ENCODE results near the gene DOLK.

The DOLK gene

DNA sequence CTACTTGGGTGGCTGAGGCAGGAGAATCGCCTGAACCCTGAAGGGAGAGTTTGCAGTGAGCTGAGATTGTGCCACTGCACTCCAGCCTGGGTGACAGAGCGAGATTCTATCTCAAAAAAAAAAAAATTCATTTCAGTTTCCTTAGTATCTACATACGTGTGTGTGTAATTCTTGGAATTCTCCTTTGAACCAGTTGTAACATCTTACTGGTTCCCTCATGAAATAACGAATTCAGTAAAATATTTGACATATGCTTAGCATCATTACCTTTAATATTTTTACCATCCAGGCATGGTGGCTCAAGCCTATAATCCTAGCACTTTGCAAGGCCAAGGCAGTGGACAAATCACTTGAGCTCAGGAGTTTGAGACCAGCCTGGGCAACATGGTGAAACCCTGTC lies 17.8 kb downstream of the DOLK start:
- no peak for DNase-seq

DNA sequence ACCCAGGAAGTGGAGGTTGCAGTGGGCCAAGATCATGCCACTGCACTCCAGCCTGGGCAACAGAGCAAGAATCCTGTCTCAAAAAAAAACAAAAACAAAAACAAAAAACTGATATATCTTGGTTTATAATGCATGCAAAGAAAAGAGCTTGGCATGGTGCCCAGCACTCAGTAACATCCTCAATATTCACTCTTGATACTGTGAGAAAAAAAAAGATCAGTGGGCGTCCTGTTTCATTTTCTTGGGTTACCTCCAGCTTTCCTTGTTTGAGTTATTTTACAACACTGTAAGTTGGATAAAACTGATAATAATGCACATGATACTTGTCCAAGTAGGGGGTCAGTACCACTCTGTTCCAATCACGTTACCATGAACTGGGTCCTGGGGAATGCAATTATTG lies 18.8 kb downstream of the DOLK start:
- DNase-seq: no peak

DNA sequence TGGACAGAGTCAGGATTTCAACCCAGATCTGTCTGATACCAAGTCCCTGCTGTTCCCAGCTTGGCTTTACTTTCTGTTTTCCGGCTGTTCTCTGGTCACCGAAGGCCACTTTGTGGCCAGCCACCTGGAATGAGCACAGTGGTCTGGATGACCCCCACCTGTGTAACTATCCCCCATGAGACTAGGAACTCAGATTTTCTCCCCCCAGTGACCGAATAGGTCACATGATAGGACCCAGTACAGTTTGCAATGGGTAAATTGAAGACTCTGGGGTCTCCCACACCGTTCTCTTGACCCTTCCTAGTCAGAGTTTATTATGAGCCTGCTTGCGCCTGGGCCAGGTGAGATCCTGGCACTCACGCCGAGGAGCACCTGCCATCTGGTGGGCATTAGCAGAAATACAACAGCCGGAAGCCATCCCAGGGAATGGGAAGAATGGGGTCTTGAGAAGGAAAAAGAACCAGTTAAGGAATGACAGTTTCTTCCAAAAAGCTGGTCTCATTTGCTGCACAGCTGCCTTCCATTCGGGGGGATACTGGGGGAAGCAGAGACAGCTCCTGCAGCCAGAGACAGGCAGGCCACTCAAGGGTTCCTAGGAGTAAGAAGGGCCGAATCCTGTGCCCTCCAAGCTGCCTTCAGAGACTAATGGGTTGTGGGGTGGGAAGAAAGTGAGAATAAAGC lies 19.5 kb downstream of the DOLK start:
- DNase-seq: no peak

DNA sequence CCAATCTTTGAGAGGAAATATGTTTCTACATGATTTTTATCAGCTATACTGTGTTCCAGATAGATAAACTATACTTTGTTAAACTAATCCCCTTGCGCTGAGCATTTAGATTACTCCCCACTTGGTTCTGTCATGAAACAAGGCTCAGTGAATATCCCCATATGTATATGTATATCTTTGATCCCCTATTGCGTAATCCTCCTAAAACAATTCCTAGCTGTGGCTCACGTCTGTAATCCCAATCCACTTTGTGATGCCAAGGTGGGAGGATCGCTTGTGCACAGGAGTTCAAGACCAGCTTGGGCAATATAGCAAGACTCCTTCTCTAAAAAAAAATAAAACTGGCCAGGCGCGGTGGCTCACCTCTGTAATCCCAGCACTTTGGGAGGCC lies 23.9 kb downstream of the DOLK start:
- no peak for DNase-seq

DNA sequence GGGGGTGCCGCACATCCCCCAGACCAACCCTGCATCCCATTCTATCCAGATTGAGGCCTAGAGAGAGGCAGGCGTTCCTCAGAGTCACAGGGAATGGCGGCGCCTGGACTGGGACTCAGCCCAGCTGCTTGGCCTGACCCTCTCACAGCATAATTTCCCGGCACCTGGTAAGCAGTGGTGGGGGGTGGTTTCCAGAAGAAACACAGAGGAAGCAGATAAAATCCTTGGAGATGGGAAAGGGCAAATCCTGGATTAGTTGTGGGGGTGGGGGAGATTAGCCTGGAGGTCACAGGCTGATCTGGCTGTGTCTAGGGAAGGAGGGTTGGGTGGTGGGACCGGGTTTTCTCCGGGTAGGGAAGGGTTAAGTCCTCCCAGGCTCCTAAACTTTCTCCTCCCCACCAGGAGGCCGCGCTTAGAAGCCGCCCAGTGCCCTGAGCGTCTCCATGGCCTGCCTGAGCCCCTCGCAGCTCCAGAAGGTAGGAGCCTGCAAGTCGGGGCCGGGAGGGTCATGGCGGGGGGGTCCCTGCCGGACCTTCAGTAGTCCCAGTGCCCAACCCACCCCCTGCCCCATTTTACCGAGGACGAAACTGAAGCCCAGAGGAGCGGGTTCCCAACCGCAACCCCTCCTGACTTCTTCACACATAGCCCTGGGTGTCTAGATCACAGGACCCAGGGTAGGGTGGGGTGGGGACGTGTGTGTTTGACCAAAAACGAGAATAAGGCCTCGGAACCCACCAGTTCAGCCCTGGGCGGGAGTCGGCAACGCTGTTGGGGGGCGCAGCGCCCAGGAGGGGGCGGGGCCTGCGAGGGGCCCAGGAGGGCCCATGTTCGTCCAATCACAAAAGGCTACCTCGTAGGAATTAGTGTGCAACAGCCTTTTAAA lies 25.3 kb downstream of the DOLK start:
- no peak for DNase-seq

DNA sequence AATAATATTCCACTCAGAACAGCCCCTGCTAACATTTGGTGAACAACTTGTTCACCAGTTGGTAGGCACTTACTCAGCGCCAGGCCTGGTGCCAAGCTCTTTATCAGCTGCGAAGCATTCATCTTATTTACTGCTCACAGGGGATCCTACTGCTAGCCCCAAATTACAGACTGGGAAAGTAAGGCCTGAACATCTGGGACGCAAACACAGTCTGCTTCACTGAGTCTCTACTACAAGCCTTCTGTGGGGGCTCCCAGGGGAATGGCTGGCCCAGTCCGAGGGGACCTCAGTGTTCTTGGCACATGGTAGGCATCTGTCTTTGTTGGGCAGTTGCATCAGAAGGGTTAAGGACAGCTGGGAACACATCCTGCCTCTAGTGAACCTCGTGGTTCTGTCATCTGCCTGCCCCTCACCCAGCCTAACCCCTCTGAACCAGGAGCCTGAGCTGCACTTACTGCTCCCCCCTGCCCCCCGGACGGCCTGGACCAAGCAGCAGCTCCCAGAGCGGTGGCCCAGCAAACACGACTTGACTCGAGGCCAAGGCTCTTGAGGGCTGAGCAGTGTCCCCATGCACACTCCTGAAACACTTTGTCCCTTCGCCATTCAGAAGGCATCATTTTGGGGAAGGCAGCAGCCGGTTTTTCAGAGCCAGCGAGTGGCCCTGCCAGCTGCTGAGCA lies 26.9 kb downstream of the DOLK start, which contains the start of gene PHYHD1:
TSS of gene PHYHD1 (plus strand) at position 602 of the 678 bp plus-strand sequence. CDS start 1,342 bp downstream, outside the sequence.
- no peak for DNase-seq

DNA sequence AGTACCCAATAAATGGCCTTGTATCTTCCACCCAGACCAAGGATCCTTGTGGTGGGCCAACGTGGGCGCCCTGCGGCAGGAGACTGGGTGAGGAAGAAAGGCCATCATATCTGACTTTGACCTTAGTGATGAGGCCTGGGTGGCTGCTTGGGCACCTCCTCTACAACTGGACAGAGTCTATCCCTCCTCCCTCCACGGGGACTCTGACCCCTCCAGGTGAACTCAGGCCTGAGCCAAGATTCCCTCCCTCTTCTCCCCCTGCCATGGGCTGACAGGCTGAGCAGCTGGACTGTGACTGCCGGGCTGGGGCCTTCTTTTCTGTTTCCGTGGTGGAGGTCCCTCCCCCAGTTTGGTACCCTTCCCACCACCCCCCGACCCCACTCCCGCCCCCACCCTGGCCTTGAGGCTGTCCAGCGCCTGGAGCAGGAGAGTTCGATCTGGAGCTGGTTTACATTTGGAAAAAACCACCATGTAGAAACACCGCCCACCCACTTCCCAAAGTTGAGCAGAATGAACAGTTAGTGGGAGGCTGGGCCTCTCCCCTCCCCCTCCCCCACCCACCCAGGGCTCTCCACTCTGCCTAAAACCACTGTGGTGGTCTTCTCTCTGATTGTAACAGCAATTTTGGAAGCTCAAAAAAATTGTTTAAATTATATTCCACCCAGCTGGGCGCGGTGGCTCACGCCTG lies 27.9 kb downstream of the DOLK start:
- no peak for DNase-seq

DNA sequence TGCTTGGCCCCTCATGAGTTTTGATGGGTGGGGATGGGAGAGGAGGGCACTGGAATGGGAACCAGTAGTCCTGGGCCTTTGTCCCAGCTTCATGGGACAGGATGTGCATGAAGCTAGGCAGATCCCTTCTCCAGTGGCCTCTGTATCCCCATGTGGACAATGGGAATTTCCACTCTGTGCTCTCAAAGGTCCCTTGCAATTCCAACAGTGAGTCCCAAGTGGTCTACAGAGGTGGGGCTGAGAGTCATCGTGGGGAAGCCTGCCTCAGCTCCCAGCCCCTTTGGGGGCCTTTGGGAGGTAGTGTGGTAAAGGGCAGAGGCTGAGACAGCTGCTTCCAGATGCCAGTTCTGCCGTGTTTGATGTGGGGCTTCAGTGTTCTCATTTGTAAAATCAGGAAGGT lies 28.5 kb downstream of the DOLK start:
- no peak for DNase-seq

DNA sequence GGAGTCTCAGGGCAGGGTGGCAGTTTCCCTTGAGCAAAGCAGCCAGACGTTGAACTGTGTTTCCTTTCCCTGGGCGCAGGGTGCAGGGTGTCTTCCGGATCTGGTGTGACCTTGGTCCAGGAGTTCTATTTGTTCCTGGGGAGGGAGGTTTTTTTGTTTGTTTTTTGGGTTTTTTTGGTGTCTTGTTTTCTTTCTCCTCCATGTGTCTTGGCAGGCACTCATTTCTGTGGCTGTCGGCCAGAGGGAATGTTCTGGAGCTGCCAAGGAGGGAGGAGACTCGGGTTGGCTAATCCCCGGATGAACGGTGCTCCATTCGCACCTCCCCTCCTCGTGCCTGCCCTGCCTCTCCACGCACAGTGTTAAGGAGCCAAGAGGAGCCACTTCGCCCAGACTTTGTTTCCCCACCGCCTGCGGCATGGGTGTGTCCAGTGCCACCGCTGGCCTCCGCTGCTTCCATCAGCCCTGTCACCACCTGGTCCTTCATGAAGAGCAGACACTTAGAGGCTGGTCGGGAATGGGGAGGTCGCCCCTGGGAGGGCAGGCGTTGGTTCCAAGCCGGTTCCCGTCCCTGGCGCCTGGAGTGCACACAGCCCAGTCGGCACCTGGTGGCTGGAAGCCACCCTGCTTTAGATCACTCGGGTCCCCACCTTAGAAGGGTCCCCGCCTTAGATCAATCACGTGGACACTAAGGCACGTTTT lies 30.1 kb downstream of the DOLK start:
- DNase-seq: no peak

DNA sequence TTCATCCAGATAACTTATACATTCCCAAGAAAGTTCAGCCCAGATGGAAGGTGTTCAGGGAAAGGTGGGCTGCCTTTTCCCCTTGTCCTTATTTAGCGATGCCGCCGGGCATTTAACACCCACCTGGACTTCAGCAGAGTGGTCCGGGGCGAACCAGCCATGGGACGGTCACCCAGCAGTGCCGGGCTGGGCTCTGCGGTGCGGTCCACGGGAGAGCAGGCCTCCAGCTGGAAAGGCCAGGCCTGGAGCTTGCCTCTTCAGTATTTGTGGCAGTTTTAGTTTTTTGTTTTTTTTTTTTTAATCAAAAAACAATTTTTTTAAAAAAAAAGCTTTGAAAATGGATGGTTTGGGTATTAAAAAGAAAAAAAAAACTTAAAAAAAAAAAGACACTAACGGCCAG lies 30.7 kb downstream of the DOLK start:
- no peak for DNase-seq

DNA sequence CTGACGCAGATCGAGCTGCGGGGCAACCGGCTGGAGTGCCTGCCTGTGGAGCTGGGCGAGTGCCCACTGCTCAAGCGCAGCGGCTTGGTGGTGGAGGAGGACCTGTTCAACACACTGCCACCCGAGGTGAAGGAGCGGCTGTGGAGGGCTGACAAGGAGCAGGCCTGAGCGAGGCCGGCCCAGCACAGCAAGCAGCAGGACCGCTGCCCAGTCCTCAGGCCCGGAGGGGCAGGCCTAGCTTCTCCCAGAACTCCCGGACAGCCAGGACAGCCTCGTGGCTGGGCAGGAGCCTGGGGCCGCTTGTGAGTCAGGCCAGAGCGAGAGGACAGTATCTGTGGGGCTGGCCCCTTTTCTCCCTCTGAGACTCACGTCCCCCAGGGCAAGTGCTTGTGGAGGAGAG lies 31.2 kb downstream of the DOLK start:
- DNase-seq: no peak

DNA sequence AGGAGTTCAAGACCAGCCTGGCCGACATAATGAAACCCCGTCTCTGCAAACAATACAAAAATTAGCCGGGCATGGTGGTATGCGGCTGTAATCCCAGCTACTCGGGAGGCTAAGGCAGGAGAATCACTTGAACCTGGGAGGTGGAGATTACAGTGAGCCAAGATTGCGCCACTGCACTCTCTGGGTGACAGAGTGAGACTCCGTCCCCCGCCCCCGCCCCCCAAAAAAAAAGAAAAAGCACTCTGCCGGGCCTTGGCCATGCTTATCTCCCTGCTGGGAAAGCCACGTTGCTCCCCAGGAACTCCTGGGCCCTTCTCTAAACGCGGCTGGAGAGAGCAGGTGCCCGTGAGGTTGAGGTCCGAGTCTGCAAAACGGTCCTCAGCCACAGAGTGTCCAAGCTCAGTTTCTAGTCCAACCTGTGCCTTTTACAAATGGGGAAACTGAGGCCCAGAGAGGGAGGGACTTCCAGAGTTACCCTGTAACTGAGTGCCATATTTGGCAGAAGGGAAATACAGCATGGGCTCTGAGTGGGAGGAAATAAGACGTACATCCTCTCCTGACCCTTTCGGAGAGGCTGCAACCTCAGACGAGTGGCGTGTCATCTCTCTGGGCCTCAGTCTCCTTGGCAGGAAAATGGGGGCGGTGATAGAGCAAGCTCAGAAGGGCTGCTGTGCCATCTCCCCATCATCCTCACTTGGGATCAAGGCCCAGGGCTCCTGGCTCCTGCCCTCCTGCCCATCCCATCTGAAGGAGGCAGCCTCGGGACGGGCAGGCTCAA lies 33.2 kb downstream of the DOLK start:
- DNase-seq: no peak

DNA sequence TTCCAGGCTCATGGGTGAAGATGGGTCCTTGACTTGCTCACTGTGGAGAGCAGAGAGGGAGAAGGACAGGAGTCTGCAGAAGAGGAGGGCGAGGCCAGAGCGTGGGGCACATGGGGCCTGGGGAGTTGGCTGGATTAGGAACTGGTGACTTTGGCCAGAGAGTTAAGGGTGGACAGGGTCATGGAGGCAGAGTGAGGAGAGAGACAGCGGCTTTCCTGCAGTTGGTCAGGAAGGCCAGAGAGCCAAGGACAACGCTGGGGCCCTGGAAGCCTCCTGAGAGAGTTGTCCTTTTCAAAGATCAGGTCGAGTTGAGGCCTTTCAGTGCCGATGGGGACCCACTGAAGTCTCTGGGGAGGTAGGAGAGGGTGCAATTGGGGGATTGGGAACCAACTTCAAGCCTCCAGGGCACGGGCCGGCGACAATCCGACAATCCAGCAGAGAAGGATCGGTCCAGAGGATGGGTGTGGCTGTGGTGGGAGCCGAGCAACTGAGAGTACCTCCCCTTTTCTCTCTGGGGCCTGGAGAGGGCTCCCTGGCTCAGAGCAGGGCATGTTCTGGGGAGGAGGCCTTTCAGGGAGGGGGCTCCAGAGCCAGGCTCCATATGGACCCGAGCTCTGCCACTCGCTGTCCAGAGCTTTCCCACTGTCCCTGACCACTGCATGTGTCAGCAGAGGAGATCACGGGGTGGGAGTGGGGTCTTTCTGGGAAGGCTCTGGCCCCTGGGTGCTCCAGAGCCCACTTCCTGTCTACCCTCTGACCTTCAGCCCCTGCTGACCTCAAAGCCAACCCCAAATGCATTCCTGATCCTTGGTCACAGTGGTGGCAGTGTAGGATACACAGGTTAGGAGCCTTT lies 34.1 kb downstream of the DOLK start:
- DNase-seq: no peak

DNA sequence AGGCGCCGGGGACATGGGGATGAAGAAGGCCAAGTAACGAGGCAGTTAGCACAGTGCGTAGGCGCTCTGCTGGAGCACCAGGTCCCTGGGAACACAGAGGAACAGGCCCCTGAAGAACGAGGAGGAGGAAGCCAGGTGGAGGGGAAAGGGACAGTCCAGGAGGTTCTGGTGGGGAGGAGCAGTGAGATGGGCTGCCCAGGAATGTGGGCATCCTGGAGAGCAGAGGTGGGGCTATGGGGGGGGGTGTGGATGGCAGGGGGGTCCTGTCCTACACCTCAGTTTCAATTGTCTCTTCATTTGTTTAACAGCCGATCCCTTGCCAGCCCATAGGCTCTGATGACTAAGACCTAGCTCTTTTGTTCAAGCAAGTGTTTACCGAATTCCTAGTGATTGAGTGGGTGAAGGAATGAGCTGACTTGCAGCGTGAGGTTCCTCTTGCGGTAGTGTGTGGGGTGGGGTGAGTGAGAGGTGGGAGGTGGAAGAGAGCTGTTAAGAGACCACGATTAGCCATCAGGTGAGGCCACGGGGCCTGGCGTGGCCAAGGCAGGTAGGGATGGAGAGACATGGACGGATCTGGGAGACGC lies 35.0 kb downstream of the DOLK start:
- DNase-seq: no peak

DNA sequence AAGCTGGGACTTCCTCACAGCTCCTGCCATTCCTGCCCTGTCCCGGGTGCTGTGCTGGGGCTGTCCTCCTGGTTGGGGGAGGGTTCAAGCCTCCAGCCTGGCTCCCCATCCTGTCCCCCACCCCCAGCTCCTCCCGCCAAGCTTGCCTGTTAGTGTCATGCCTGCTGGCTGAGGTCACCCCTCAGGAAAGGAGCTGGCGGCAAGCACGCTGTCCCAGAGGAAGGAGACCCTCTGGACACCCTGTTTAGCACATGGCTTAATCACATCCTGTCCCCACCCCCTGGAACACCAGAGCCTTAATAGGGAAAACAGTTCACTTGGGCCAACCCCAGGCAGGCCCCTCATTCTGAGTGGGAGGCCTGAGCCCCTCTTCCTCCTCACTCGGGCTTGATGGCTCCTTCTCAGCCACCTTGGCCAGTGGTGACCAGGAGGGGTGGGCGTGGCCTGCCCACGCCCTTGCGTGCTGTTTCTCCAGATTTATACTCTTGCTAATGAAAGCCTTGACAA lies 35.8 kb downstream of the DOLK start:
- no peak for DNase-seq

DNA sequence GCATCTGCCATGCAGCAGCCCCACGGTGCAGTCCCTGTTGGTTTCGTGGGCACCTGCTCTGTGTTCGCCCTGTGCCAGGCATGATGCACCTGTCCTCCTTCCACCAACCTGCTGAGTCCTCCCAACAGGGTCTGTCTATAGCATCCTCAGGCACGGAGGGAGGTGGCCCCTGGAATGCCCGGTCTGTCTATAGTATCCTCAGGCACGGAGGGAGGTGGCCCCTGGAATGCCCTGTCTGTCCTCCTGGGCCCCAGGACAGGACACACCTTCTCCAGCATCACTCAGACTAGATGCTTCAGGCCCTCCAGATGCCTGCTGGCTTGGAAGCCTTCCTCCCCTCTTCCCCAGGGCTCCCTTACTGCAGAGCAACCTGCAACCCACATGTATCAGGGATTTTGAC lies 36.5 kb downstream of the DOLK start:
- DNase-seq: no peak

DNA sequence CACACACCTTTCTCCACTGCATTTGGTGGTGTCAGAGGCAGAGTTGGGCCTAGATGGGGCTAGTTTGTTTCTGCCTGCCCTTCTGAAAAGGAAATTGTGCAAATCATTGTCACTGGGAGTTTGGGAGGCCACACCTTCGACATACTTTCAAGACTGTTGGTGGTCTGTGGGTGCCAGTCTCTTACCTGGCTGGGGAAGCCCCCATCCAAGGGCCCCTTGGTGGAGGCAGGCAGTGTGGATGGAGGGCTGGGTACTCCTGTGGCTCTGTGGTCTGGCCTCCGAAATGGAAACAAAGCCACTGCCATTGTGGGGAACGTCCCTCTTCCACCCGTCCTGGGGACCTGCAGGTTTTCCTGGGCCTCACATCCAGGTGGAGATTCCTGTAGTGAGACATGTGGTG lies 37.5 kb downstream of the DOLK start:
- DNase-seq: no peak

DNA sequence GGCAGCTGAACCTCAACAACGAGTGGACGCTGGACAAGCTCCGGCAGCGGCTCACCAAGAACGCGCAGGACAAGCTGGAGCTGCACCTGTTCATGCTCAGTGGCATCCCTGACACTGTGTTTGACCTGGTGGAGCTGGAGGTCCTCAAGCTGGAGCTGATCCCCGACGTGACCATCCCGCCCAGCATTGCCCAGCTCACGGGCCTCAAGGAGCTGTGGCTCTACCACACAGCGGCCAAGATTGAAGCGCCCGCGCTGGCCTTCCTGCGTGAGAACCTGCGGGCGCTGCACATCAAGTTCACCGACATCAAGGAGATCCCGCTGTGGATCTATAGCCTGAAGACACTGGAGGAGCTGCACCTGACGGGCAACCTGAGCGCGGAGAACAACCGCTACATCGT lies 39.0 kb downstream of the DOLK start:
- DNase-seq: no peak

DNA sequence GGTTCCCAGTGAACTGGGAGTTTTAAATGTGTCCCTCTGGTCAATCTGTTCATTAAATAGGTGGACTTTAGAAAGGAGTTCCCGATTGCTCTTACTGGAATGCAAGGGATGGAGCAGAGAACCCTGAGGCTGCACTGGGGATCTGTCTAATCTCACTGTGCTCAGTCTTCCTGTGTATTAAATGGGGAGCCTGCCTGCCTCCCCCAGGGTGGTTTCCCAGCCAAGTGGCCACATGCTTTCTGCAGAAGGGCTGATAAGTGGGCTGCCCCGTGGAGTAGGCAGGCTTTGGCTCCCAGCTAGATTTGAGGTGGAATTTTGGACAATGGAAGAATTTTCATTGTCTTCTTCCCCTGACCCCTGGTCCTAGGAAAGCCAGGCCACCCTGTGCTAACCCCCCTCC lies 40.7 kb downstream of the DOLK start:
- no peak for DNase-seq

DNA sequence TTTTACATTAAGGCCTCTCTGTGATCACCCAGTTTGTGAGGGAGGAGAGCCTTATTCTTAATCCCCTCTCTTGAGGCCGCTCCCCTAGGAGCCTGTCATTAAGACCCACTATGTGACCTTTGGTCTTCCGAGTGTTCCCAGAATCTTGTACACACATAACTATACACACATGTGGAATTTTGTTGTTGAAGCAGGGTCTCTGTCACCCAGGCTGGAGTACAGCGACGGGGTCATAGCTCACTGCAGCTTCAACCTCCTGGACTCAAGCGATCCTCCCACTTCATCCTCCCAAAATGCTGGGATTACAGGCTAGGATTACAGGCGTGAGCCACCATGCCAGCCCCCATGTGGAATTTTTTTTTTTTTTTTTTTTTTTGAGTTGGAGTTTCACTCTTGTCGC lies 41.4 kb downstream of the DOLK start:
- DNase-seq: no peak
